Trophoblast cell (in vitro differentiated cells and primary cell): ENCODE measurements around the gene TTLL11.
A peak's percentile ranks its signal among the peaks of the same experiment; 100 is the strongest.

Experiments used
- DNase-seq, 2 donors: peaks; one replicate each; pipeline ENCODE4 v3.0.0-alpha.2; 2016
- H2AFZ ChIP-seq: 2 replicates; pipeline ENCODE4 v1.6.1; 2013; ENCODE audit warnings: low read length, moderate library complexity, mild to moderate bottlenecking; ENCODE audit not compliant: insufficient read depth, poor library complexity
- H2AK5ac ChIP-seq: 2 replicates; pipeline ENCODE4 v1.6.1; 2013; ENCODE audit warnings: mild to moderate bottlenecking, low read length
- H2BK120ac ChIP-seq: 2 replicates; pipeline ENCODE4 v1.6.1; 2013; ENCODE audit warnings: low read length, mild to moderate bottlenecking, moderate library complexity; ENCODE audit not compliant: insufficient read depth, poor library complexity
- H2BK12ac ChIP-seq: 2 replicates; pipeline ENCODE4 v1.6.1; 2013; ENCODE audit warnings: mild to moderate bottlenecking, low read length, moderate library complexity
- H2BK5ac ChIP-seq: 2 replicates; pipeline ENCODE4 v1.6.1; 2013; ENCODE audit warnings: low read length, low read depth, moderate library complexity, mild to moderate bottlenecking; ENCODE audit not compliant: poor library complexity
- H3K14ac ChIP-seq: 2 replicates; pipeline ENCODE4 v1.6.1; 2013; ENCODE audit warnings: mild to moderate bottlenecking, low read length
- H3K18ac ChIP-seq: 2 replicates; pipeline ENCODE4 v1.6.1; 2013; ENCODE audit warnings: mild to moderate bottlenecking, low read length
- H3K23ac ChIP-seq: 2 replicates; pipeline ENCODE4 v1.6.1; 2013; ENCODE audit warnings: low read length
- H3K27ac ChIP-seq: 2 replicates; pipeline ENCODE4 v1.5.1; 2013; ENCODE audit warnings: low read depth, mild to moderate bottlenecking, inconsistent platforms, low read length, moderate library complexity
- H3K27me3 ChIP-seq: 2 replicates; pipeline ENCODE4 v1.6.1; 2013; ENCODE audit warnings: inconsistent platforms, mild to moderate bottlenecking, low read length, moderate library complexity; ENCODE audit not compliant: insufficient read depth
- H3K36me3 ChIP-seq, 2 experiments: 1 replicate in 1 of 2; 2 replicates in 1 of 2; pipeline ENCODE4 v1.6.1; 2013; ENCODE audit warnings: low read length in 2 of 2, mild to moderate bottlenecking in 2 of 2, moderate library complexity in 1 of 2; ENCODE audit not compliant: insufficient read depth in 2 of 2, control insufficient read depth in 1 of 2
- H3K4ac ChIP-seq: 2 replicates; pipeline ENCODE4 v1.6.1; 2013; ENCODE audit warnings: low read depth, mild to moderate bottlenecking, low read length, moderate library complexity
- H3K4me1 ChIP-seq, 2 experiments: 1 replicate in 1 of 2; 2 replicates in 1 of 2; pipeline ENCODE4 v1.6.1; 2013; ENCODE audit warnings: low read length in 2 of 2, mild to moderate bottlenecking in 2 of 2, moderate library complexity in 1 of 2; ENCODE audit not compliant: insufficient read depth in 2 of 2, control insufficient read depth in 1 of 2
- H3K4me2 ChIP-seq: 2 replicates; pipeline ENCODE4 v1.6.1; 2013; ENCODE audit warnings: inconsistent platforms, mild to moderate bottlenecking, low read length, moderate library complexity
- H3K4me3 ChIP-seq: 2 replicates; pipeline ENCODE4 v1.5.1; 2013; ENCODE audit warnings: mild to moderate bottlenecking, low read depth, low read length, inconsistent platforms
- H3K79me1 ChIP-seq: one replicate; pipeline ENCODE4 v1.6.1; 2013; ENCODE audit warnings: low read length
- H3K79me2 ChIP-seq: 2 replicates; pipeline ENCODE4 v1.6.1; 2013; ENCODE audit warnings: low read length, mild to moderate bottlenecking; ENCODE audit not compliant: control insufficient read depth, insufficient read depth, poor library complexity
- H3K9ac ChIP-seq: 2 replicates; pipeline ENCODE4 v1.6.1; 2013; ENCODE audit warnings: mild to moderate bottlenecking, low read length
- H3K9me3 ChIP-seq: 2 replicates; pipeline ENCODE4 v1.6.1; 2013; ENCODE audit warnings: low read depth, mild to moderate bottlenecking, control low read depth, inconsistent platforms, low read length; ENCODE audit not compliant: insufficient read depth
- H4K12ac ChIP-seq: 2 replicates; pipeline ENCODE4 v1.6.1; 2013; ENCODE audit warnings: low read depth, mild to moderate bottlenecking, low read length, moderate library complexity
- H4K8ac ChIP-seq: 2 replicates; pipeline ENCODE4 v1.6.1; 2013; ENCODE audit warnings: low read depth, mild to moderate bottlenecking, low read length, moderate library complexity
- H4K91ac ChIP-seq: one replicate; pipeline ENCODE4 v1.6.1; 2013; ENCODE audit warnings: low read depth, mild to moderate bottlenecking, low read length, moderate library complexity
- WGBS: extraction: QIAGEN DNeasy Blood & Tissue Kit; methylation state at CpG from one replicate; pipeline ENCODE4 v1.1.7; 2013; ENCODE audit warnings: missing lambda C conversion rate; ENCODE audit not compliant: insufficient read length, insufficient coverage; ENCODE audit errors: extremely low coverage; 5-methylcytosine and 5-hydroxymethylcytosine counted together

Gene TTLL11

DNA sequence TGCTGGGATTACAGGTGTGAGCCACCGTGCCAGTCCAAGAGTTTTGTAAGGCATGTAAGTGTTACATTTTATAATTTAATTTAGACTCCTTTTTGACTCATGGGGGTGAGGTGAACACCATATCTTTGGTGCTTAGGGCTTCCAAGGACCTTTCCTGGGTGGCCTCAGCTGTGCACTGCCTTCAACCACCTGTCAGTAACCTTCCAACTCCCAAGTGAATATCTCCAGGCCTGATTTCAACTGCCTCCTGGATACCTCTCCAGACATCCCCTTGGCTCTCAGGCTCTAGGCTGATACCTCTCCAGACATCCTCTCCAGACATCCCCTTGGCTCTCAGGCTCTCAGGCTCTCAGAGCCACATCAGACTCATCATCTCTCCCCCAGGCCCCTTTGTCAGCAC is 30.9 kb upstream of the TTLL11 start:
- Histone ChIP-seq H3K79me2 (no peaks in the 10 kb centered on the region), H3K4me2 (no peak overlapping the region), H3K14ac (no peak overlapping the region), H2BK12ac (no peak overlapping the region), H2AK5ac (no peak overlapping the region), H2BK120ac (no peak overlapping the region), H3K79me1 (no peaks in the 10 kb centered on the region), H3K27ac (no peak overlapping the region), H3K9ac (no peak overlapping the region), H4K91ac (no peak overlapping the region), H4K12ac (no peak overlapping the region), H3K4me3 (no peak overlapping the region), H4K8ac (no peak overlapping the region), H3K9me3 (no peaks in the 10 kb centered on the region), H3K23ac (no peak overlapping the region), H3K27me3 (peaks cover 2% of the 10 kb centered on the region), H3K4ac (no peak overlapping the region), H3K36me3 (no peaks in the 10 kb centered on the region), H2AFZ (no peak overlapping the region), H3K4me1 (peaks cover 17 to 27% of the 10 kb centered on the region in 2 experiments), H3K18ac (no peak overlapping the region), H2BK5ac (no peak overlapping the region)
- DNase-seq, result no peak
- WGBS, result no CpG with 5 or more reads among the region's 1 CpG

DNA sequence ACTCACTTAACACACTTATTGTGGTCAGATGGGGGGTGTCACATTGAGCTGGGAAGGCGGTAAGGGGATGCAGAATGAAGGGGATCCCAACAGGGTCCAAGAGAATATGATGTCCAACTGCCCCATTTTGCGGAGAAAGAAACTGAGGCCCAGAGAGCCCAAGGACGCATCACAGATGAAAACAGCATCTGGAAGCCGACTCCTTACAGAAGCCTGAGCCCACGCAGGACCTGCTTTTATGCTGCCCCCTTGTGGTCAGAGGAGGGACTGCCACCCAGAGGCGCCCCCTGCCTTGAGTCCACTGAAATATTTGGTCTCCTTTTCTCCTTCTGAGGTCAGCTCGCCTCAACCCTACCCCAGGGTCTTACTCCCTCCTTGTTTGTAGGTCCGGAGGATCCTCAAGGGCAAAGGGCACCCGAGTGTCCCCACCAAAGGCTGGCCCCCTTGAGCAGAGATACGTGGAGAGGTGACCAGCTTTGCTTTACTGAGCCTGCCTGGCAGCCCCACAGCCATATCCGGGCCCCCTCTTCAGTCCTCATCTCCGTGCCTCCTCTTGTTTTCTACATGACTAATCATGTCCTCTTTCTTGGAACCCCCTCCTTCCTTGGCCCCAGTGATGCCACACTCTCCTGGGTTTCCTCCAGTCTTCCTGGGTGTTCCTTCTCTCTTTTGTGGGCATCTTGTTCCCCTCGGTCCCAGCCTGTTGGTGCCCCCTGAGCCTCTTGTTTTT is 30.0 kb upstream of the TTLL11 start:
- peaks cover 17 to 27% of the 10 kb centered on the region in 2 experiments for H3K4me1 ChIP-seq
- H4K91ac ChIP-seq, result no peak overlapping the region
- no peak overlapping the region for H2BK5ac ChIP-seq
- no peak overlapping the region for H2BK12ac ChIP-seq
- no peak overlapping the region for H3K4ac ChIP-seq
- H4K12ac ChIP-seq, result no peak overlapping the region
- H3K4me2 ChIP-seq, result no peak overlapping the region
- H2BK120ac ChIP-seq, result no peak overlapping the region
- H3K9ac ChIP-seq, result no peak overlapping the region
- no peak overlapping the region for H4K8ac ChIP-seq
- WGBS, result no CpG with 5 or more reads among the region's 13 CpGs
- H3K4me3 ChIP-seq, result no peak overlapping the region
- no peak overlapping the region for H3K14ac ChIP-seq
- peak; percentile 75 to 88 for DNase-seq
- no peak overlapping the region for H3K27ac ChIP-seq
- H3K18ac ChIP-seq, result no peak overlapping the region
- no peaks in the 10 kb centered on the region for H3K36me3 ChIP-seq
- no peak overlapping the region for H2AFZ ChIP-seq
- no peak overlapping the region for H3K23ac ChIP-seq
- H3K79me1 ChIP-seq, result no peaks in the 10 kb centered on the region
- H3K27me3 ChIP-seq, result peaks cover 2% of the 10 kb centered on the region
- H2AK5ac ChIP-seq, result no peak overlapping the region
- H3K79me2 ChIP-seq, result no peaks in the 10 kb centered on the region
- H3K9me3 ChIP-seq, result no peaks in the 10 kb centered on the region

DNA sequence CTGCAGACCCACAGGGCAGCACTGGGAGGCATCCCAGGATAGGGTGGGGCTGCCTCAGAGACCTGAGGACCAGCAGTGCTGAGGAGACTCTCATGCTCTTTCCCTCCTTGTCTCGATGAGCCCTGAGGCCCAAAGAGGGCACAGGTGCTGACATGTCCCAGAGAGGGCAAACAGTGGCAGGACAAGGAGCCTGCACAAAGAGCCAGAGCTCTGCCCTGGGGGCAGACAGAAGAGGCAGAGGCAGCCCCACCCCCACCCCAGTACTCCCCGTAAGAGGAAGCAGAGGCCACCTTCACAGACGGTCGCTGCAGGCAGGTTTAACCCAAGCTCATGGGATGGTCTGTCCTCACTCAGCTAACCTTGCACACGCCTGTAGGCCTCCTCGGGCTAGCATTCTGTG is 29.4 kb upstream of the TTLL11 start:
- H3K36me3 ChIP-seq, result no peaks in the 10 kb centered on the region

DNA sequence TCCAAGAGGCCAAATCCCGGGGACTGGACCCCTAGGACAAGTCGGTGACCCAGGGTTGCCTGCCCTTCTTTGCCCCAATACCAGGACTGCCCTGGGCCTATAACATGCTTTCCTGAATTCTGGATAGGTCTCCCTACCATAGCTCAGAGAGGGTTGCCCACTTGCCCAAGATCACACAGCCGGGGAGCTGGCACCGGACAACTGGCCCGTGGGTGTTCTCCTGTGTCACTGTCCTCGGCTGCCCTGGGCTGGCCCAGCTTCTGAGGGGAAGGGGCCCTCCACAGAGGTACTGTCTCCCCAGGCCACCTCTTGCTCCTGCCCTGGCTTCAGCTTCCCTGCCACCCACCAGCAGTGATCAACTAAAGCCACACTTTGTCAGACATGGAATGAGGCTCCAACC is 28.8 kb upstream of the TTLL11 start:
- no peak for DNase-seq
- Histone ChIP-seq H3K27ac (no peak overlapping the region), H4K12ac (no peak overlapping the region), H3K79me2 (no peaks in the 10 kb centered on the region), H3K4ac (no peak overlapping the region), H3K4me3 (no peak overlapping the region), H3K23ac (no peak overlapping the region), H2BK5ac (no peak overlapping the region), H4K8ac (no peak overlapping the region), H3K9me3 (no peaks in the 10 kb centered on the region), H3K9ac (no peak overlapping the region), H3K4me1 (peaks cover 17 to 25% of the 10 kb centered on the region in 2 experiments), H3K36me3 (no peaks in the 10 kb centered on the region), H2AK5ac (no peak overlapping the region), H3K27me3 (no peaks in the 10 kb centered on the region), H2AFZ (no peak overlapping the region), H2BK120ac (no peak overlapping the region), H2BK12ac (no peak overlapping the region), H3K4me2 (no peak overlapping the region), H3K14ac (no peak overlapping the region), H3K18ac (no peak overlapping the region), H3K79me1 (no peaks in the 10 kb centered on the region), H4K91ac (peak overlapping the region; percentile 10)
- WGBS, result no CpG with 5 or more reads among the region's 6 CpGs

More for the DNA sequence above, 29.4 kb upstream of the TTLL11 start:
- Histone ChIP-seq H3K4me1 (peaks cover 17 to 27% of the 10 kb centered on the region in 2 experiments), H3K4me3 (no peak overlapping the region), H3K4ac (no peak overlapping the region), H2BK120ac (no peak overlapping the region), H3K79me1 (no peaks in the 10 kb centered on the region), H3K9ac (no peak overlapping the region), H3K18ac (no peak overlapping the region), H3K27ac (no peak overlapping the region), H2AK5ac (no peak overlapping the region), H3K23ac (no peak overlapping the region), H2AFZ (no peak overlapping the region), H3K14ac (no peak overlapping the region), H3K79me2 (no peaks in the 10 kb centered on the region), H3K27me3 (peaks cover 2% of the 10 kb centered on the region), H2BK12ac (no peak overlapping the region), H2BK5ac (no peak overlapping the region), H3K4me2 (no peak overlapping the region), H4K91ac (no peak overlapping the region), H3K9me3 (no peaks in the 10 kb centered on the region), H4K12ac (no peak overlapping the region), H4K8ac (no peak overlapping the region)
- DNase-seq, result no peak
- no CpG with 5 or more reads among the region's 6 CpGs for WGBS
